Measurements from ENCODE around the gene ZNF175.

Gene ZNF175

DNA sequence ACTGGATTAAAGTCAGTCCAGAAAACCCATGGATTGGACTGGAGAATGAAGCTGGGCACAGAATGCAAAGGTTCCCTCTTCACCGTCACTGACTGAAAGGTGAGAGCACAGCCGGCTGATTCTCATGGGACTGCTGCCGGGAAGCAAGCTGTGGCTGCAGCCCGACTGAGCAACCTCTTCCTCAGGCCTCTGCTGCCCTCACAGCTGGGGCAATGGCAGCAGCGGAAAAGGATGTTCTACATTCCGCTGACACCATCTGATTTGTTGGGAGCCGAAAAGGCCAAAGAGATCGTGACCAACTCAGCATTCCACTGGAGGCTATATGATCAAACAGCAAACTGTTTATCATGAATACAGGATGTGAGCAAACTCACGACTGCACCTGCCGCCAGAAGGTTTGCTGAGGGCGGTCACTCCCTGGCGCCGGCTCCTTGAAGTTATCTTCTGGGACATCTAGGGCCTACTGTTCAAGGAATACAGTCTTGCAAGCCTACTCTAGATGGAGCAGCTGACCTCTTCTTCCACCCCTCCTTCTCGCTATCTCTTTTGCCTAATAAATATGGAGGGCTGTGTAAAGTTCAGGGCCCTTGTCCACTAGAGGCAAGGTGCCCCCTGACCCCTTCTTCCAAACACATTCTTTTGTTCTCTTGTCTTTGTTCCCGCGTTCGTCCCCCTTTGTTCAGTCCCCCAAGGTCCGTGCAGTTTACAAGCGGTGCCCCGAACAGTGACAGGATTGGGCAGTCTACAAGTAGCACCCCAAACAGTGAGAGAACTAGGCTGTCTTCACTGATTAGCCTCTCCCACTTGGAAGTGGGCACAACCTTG, 20.0 kb upstream of the ZNF175 start:
- no peak for DNase-seq (ENCODE audit: low read depth)

DNA sequence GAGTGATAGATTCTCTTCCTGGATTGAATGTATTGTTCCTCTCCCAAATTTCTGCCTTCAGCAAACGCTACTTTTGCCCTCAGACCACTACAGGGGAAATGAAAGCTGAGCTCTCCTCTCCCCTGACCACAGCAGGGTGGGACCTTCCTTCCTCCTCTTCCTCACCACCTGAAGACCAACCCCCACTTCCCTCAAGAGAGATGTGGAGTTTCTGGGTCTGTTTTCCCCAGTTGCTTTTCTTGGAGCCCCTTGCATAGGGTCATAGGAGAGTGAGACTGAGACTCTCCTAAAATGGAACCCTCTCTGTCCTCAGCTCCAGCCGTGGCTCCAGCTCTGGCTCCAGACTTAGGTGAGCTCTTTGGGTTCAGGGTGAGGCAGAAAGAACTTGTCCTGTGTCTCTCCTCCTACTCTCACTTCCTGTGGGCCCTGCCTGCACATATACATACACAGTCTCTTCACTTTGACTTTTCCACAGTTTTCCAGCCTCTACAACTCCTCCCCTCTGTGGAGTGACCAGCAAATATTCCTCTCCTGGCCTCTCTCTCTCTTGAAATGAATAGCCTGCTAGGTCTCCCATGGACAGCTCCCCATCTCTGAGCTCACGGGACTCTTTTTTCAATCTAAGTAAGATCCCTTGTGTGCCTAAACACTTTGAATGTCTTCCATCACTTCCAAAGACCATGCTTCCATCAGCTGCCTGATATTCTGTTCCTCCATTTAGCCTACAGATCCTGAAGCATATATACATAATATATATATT, 19.2 kb upstream of the ZNF175 start:
- DNase-seq (ENCODE audit: low read depth): no peak

DNA sequence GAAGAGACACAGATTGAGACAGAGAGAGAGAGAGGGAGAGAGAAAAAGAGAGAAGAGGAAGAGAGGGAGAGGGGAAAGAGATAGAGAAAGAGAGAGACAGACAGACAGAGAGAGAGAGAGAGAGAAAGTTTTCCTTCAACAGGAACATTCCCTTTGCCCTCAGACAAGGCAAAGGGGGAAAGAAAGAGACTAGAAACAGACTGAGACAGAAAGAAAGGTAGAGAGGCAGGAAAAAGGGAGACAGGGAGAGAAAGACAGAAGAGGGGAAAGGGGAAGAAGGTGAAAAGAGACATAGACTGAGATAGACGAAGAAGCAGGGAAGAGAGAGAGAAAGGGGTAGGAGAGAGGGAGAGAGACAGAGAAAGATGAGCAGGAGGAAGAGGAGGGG, 18.5 kb upstream of the ZNF175 start:
- DNase-seq (ENCODE audit: low read depth): no peak

DNA sequence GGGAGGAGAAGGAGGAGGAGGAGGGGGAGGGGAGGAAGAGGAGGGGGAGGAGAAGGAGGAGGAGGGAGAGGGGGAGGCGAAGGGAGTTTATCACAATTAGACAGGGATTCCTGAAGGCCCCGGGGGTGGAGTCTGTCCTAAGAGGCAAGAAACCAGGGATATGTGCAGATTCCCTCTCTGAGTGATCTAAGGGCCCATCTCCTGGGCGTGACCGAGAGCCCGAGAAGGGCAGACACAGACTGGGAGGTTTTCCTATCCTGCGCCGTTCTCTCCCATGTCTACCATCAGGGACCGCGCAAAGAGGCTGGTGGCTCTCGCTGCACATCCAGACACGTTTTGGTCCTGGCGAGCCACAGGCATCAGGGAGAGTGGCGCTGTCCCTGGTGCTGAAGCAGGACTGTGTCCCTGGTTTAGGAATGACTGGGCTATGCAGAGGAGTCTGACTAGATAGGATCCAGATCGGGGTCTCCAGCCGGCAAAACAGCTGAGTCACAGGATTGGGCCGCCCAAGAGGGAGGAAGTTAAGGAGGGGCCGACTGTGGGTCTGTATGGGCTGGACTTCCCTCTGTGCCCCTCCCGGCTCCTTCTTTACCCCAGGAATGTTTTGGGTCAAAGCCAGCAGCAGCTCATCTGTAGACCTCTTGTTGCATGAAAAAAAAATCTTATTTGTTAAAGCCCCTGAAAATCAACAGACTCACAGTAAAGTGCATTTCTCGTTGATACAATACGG, 17.9 kb upstream of the ZNF175 start:
- no peak for DNase-seq (ENCODE audit: low read depth)

DNA sequence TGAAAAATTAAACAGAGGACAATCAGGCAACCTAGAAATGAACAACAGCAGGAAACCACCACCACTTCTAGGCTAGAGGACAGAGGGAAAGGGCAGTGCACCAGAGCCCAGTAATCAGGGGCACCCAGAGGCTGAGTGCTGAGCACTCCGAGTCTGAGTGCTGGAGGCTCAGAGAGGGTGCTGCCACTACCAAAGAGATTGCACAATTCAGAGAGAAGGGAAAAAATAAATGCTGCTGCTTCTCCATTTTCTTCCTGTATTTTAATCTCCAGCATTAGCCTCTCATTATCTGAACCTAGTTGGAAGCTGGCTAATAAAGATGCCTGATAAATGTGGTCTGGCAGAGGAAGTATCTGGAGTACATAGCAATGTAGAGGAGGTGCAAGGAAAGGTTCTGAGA, 11.8 kb upstream of the ZNF175 start:
- DNase-seq (ENCODE audit: low read depth): no peak

DNA sequence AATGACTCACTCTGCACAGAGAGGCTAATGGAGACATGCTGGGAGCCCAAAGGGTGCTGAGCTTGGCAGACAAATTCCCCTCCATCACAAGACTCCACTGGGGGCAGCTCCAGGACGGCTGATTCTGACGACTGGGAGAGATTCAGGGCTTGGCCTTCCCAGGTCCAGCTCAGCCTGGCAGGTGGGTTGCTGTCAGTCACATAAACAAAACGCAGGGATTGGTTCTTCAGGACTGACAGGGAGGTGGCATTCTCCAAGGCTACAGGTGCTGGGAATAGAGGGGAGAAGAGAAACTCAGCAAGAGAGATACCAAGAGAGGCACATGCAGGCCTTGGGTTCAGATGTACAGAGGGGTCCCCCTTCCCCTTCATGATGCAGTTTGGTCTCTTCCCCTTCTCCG, 10.7 kb upstream of the ZNF175 start:
- DNase-seq (ENCODE audit: low read depth): no peak

DNA sequence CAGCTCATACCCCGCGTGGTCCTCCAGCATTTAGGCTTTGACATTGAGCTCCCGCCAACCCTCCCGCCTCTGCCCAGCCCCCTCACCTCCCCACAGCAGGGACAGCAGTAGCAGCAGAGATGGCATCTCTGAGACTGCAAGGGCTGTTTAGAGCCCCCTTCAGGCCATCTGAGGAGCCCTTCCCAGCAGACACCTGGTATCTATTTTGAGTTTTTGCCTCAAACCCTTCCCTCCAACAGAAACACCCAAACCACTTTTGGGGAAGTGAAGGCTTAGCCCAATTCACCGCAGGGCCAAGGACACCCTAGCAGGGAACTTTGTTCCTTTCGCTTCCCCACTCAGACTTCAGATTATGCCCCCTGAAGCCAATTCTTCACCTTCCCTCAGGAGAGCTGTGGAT, 6.3 kb upstream of the ZNF175 start:
- no peak for DNase-seq (ENCODE audit: low read depth)

DNA sequence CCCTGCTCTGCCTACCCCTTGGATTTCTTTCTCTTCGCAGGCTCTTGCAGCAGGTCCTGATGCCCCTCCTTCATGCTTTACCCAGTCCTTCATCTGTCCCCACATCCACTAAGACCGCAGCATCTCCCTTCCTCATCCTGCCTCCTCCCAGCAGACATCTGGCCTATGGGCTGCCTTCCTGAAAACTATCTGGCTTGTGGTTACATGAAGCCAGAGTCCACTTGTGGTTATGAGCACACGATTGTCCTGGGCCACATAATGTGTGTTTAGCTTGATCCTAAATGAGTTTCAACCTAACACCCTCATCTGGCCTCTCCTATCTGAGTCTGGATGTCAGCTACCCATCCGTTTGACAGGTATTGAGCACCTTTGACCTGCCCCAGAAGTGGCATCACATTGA, 5.5 kb upstream of the ZNF175 start:
- DNase-seq (ENCODE audit: low read depth): no peak

DNA sequence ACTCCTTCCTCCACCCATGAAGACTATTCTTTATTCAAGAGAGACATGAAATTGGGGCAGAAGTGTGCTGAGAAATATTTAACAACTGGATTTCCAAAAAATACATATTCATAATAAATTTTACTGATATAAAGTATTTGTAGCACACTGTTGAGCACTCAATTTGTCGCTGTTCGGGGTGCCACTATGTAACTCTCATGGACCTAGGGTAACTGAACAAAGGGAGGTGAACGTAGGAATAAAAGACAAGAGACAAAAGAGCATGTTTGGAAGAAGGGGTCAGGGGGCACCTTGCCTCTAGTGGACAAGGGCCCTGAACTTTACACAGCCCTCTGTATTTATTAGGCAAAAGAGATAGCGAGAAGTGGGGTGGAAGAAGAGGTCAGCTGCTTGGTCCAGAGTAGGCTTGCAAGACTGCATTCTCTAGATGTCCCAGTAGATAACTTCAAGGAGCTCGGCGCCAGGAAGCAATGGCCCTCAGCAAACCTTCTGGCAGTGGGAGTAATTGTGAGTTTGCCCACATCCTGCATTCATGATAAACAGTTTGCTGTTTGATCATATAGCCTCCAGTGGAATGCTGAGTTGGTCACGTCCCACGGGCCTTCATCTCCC, 4.5 kb upstream of the ZNF175 start:
- no peak for DNase-seq (ENCODE audit: low read depth)

DNA sequence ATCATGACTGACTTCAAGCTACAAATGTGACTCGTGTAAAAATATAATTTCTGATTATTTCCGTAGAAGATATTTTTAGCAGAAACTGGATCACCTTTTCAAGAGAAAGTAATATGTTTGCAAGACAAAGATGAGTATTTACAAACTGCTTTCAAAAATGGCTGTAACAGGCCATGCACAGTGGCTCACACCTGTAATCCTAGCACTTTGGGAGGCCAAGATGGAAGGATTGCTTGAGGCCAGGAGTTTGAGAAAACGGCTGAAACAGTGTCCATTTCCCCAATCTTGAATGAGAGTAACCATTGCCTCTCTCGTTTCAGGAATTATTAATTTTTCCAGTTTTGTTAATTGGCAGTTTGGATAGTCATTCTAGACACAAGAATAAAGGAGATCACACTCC, 3.5 kb upstream of the ZNF175 start:
- DNase-seq (ENCODE audit: low read depth): no peak

DNA sequence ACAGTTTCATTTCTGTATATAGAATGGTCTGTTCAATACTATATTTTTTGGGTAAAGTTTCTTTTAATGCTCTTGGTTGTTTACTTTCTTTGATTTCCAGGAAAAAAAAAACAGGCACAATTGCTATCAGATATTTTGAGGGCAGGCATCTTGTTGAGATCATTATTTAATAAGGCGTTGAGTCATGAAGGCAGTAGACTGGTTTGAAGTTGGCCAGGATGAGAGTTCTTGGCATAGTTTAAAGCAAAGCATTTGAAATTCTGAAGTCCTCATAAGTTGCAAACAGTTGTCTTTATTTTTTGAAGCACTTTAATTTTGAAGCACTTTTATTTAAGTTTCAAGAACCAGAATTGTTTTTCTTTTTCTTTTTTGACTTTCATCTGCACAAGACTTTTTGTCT, 2.6 kb upstream of the ZNF175 start:
- DNase-seq (ENCODE audit: low read depth): no peak

DNA sequence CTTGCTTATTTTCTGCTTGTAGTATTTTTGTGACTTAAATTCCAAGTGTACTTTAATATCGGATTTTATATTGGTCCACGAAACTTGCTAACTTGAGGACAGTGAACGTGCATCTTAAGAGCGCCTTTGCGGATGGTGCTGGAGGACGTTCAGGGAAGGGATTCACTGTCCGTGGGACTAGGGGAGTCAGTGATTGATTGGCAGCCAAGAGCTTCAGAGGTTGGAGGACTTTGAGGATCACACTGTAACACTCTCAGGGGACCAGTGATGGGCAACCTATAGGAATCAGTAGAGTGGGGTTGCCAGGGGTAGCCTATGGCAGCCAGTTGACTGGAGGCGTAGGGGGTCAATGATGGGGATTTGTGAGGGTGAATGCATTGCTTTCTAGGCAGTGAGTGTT, 516 bp downstream of the ZNF175 start:
- DNase-seq (ENCODE audit: low read depth): no peak

DNA sequence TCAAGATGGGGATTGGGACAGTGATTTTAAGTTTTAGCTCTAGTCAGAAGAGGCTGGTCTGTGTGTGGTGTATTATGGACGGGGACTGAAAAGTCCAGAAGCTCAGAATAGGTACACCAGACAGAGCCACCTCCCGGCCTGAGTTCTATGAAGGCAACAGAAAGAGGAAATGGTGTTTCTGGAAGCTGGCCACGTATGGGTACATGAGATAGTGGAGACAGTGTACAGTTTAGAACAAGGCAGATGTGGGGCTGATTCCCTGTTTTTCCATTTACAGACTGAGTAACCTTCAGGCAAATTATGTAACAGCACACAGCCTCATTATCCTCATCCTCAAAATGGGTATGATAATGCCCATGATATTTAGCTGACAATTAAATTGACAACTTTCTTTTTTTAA, 1.3 kb downstream of the ZNF175 start:
- DNase-seq (ENCODE audit: low read depth): no peak

DNA sequence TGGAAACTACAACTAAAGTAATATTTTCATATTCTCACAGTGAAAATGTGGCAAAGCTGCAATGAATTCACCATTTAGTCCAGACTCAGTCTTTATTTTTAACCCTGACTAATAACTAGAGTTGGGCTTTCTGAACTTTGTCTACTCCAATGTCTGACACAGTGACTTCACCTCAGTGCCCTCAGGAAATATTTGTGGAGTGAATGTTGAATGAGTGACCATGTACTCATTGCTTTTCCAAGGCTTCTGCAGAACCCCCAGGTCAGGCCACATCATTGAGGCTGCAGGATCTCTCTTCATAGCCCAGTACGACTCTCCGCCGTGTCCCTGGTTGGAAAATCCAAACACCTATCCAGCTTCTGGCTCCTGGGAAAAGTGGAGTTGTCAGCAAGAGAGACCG, 1.8 kb downstream of the ZNF175 start:
- no peak for DNase-seq (ENCODE audit: low read depth)

DNA sequence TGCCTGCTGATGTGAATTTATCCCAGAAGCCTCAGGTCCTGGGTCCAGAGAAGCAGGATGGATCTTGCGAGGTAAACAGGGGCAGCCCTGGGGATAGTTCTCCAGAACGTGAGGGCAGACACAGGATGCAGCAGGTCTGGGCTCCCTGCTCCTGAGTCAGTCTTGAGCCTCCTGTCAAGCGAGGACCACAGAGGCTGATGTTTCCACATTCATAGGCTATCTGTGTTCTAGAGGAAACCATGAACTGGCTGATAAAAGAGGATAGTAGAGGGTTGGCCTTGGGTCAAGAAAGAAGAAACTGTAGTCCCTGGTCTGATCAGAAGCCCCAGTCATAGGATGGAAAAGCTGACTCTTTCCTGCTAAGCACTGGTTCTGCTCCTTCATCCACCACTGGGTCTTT, 2.2 kb downstream of the ZNF175 start:
- no peak for DNase-seq (ENCODE audit: low read depth)

DNA sequence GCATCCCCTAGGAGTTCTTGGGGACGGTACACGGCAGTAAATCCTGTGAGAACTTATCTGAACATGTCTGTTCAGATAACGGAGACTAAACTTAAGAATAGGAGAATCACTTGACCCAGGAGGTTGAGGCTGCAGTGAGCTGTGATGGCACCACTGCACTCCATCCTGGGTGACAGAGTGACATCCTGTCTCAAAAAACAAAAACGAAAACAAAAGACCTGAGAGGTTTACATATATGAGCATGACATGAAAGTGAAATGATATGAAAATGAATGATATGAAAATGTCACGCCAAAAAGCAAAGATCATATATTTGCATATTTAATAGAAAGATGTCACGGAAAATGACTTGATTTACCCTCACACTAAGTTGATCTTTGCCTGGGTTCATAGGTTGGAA, 5.8 kb downstream of the ZNF175 start:
- DNase-seq (ENCODE audit: low read depth): no peak

DNA sequence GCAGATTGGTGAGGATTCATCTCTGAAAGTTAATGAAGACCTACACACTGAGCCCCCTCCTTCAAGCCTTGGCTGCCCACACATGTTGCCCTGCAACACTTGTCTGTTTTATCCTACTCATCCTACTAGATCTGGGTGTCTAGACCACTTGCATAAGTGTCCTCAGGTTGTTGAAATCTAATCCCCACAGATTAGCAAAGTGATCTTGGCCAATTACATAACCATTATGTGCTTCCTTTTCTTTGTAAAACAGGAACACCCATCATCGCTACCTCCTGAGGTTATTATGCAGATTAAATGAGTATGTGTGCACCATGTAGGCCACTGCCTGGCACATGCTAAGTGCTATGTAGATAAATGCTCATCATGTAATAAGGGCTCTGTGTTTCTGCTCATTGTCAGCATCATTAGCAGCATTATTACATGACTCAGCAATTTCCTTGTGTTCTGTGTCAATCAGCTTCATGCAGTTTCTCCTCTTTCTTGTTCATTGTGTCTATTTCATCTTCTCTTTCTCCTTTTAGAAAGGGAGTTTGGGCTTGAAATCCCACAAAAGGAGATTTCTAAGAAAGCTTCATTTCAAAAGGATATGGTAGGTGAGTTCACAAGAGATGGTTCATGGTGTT, 15.1 kb downstream of the ZNF175 start:
- DNase-seq (ENCODE audit: low read depth): no peak

DNA sequence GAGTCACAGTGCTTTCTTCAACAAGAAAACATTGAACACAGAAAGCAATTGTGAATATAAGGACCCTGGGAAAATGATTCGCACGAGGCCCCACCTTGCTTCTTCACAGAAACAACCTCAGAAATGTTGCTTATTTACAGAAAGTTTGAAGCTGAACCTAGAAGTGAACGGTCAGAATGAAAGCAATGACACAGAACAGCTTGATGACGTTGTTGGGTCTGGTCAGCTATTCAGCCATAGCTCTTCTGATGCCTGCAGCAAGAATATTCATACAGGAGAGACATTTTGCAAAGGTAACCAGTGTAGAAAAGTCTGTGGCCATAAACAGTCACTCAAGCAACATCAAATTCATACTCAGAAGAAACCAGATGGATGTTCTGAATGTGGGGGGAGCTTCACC, 15.7 kb downstream of the ZNF175 start:
- DNase-seq (ENCODE audit: low read depth): no peak

DNA sequence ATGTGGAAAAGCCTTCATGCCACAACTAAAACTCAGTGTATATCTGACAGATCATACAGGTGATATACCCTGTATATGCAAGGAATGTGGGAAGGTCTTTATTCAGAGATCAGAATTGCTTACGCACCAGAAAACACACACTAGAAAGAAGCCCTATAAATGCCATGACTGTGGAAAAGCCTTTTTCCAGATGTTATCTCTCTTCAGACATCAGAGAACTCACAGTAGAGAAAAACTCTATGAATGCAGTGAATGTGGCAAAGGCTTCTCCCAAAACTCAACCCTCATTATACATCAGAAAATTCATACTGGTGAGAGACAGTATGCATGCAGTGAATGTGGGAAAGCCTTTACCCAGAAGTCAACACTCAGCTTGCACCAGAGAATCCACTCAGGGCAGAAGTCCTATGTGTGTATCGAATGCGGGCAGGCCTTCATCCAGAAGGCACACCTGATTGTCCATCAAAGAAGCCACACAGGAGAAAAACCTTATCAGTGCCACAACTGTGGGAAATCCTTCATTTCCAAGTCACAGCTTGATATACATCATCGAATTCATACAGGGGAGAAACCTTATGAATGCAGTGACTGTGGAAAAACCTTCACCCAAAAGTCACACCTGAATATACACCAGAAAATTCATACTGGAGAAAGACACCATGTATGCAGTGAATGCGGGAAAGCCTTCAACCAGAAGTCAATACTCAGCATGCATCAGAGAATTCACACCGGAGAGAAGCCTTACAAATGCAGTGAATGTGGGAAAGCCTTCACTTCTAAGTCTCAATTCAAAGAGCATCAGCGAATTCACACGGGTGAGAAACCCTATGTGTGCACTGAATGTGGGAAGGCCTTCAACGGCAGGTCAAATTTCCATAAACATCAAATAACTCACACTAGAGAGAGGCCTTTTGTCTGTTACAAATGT, 16.4 kb downstream of the ZNF175 start:
- no peak for DNase-seq (ENCODE audit: low read depth)

DNA sequence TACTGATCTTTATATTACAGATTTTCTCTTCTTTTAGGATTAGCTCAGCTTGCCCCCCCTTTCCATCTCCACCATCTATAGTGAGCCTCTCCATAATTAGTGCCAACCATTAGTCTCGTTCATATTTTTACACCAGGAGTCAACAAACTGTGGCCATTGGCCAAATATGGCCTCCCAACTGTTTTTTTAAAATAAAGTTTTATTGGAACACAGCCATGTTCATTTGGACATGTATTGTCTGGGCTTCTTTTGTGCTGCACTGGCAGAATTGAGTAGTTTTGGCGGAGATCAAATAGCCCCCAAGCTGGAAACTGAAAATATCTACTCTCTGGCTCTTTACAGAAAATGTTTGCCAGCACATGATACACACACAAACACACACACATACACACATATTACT, 18.4 kb downstream of the ZNF175 start:
- no peak for DNase-seq (ENCODE audit: low read depth)

DNA sequence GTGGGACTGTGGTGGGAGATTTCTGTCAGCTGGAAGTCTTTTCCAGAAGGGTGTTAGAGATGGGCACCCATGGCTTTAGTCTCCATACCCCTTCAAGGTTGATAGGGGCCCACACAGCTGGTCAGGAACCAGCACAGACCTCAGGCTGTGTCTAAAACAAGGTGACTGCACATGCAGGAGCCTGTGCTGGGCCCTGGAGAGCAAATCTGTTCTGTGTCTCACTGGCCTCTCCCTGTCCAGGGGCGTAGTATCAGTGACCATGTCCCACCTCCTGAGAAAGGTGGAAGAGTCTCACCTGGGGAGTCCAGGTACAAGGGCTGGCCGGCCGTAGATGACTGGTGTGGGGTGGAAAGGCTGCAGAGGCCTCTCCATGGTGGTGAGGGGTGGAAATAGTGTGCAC, 19.4 kb downstream of the ZNF175 start:
- no peak for DNase-seq (ENCODE audit: low read depth)
